ENCODE results near the gene C16orf46.

GRCh38 chr16:81097230-81097629, 20.2 kb upstream of the C16orf46 start:
- TF ChIP-seq CTCF (IDR thresholded peaks at IDR 0.05; ENCODE audit: borderline replicate concordance, extremely low read depth, low read length, poor library complexity, severe bottlenecking) = no peak
- no peak for TF ChIP-seq EZH2 (IDR thresholded peaks at IDR 0.05; ENCODE audit: borderline replicate concordance, low read depth, low read length, severe bottlenecking)
